Measurements from ENCODE around the gene CCDC88A.

GRCh38 chr2:55277310-55277709 lies 142.3 kb downstream of the CCDC88A start:
- no peak for TF ChIP-seq EZH2phosphoT487 (IDR thresholded peaks at IDR 0.05; ENCODE audit: insufficient read depth, low read depth)
- no peak for TF ChIP-seq EZH2 (IDR thresholded peaks at IDR 0.05; ENCODE audit: insufficient read depth, poor library complexity, severe bottlenecking)
